DOHH2 (cell line): Measurements from ENCODE around the gene HOXB3.

Experiments used
- EZH2phosphoT487 ChIP-seq: fragments of 200-600 bp; sonication (generic); IDR thresholded peaks from 2 replicates; pipeline ENCODE4 v1.6.1; 2017; ENCODE audit warnings: borderline replicate concordance, mild to moderate bottlenecking, antibody characterized with exemption, low read length, moderate library complexity, mixed read lengths
- TF ChIP-seq, protein P1 (sequence below): fragments of 200-600 bp; sonication (generic); IDR thresholded peaks from one replicate; pipeline ENCODE4 v1.5.1; 2014; ENCODE audit warnings: antibody characterized with exemption, mild to moderate bottlenecking, low read depth, low read length; ENCODE audit not compliant: poor library complexity, severe bottlenecking

DNA sequence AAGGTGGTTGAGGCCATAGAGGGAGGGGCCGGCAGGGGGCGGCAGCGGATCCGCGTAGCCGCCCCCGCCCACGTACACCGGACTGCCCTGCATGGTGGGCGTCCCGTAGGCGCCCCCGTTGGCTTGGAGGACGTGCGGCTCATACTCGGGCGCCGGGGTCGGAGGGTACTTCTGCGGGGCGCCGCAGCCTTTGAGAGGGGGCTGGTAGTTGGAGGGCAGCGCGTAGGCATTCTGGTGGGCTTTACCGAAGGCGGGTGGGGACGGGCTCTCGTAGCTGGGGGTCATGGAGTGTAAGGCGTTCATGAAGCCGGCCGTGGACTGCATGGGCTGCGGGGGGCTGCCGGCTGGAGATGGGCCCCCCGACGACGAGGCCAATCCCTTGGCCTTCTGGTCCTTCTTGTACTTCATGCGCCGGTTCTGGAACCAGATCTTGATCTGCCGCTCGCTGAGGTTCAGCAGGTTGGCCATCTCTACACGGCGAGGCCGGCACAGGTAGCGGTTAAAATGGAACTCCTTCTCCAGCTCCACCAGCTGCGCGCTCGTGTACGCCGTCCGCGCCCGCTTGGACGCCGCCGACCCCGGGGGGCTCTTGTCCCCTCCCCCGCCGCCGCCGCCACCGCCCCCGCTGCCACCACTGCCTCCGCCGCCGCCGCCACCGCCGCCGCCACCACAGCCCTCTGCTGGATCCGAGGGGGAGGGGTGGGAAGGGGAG, 39.4 kb downstream of the HOXB3 start:
- TF ChIP-seq, protein P1, sequence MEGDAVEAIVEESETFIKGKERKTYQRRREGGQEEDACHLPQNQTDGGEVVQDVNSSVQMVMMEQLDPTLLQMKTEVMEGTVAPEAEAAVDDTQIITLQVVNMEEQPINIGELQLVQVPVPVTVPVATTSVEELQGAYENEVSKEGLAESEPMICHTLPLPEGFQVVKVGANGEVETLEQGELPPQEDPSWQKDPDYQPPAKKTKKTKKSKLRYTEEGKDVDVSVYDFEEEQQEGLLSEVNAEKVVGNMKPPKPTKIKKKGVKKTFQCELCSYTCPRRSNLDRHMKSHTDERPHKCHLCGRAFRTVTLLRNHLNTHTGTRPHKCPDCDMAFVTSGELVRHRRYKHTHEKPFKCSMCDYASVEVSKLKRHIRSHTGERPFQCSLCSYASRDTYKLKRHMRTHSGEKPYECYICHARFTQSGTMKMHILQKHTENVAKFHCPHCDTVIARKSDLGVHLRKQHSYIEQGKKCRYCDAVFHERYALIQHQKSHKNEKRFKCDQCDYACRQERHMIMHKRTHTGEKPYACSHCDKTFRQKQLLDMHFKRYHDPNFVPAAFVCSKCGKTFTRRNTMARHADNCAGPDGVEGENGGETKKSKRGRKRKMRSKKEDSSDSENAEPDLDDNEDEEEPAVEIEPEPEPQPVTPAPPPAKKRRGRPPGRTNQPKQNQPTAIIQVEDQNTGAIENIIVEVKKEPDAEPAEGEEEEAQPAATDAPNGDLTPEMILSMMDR: no peak
- no peak for TF ChIP-seq EZH2phosphoT487
